NCI-H1694 treated with DMSO at 0.1 percent for 48 hours (cell line): ENCODE measurements around the gene SLC16A7.
"Not testable (repeated sequence)": the region's sequence is repeated elsewhere in the genome, so short reads cannot be mapped to it uniquely, and the experiment has no call there.

Experiments used
- DNase-seq: peaks from one replicate; lab custom pipeline; 2025; lab: John Stamatoyannopoulos, UW

The SLC16A7 gene

GRCh38 chr12:59736359-59736758 lies 140.5 kb downstream of the SLC16A7 start:
- no peak for DNase-seq

DNA sequence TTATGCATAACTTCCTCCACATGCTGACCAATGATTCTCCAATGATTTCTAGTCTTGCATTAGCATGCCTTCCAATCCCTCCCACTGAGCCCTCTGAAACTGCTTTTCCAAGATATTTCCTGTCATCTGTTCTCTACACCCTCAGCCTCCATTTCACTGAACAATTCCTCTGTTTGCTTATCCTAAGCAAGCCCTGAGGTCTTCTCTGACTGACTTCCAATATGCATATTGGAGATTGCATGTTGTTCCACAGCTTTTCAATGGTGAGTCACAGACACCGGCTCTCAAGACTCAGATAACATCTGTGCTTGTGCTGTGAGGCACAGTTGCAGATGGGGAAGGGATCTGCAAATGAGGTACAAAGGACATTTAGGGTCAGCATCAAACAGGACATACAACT lies 141.0 kb downstream of the SLC16A7 start:
- DNase-seq: no peak

DNA sequence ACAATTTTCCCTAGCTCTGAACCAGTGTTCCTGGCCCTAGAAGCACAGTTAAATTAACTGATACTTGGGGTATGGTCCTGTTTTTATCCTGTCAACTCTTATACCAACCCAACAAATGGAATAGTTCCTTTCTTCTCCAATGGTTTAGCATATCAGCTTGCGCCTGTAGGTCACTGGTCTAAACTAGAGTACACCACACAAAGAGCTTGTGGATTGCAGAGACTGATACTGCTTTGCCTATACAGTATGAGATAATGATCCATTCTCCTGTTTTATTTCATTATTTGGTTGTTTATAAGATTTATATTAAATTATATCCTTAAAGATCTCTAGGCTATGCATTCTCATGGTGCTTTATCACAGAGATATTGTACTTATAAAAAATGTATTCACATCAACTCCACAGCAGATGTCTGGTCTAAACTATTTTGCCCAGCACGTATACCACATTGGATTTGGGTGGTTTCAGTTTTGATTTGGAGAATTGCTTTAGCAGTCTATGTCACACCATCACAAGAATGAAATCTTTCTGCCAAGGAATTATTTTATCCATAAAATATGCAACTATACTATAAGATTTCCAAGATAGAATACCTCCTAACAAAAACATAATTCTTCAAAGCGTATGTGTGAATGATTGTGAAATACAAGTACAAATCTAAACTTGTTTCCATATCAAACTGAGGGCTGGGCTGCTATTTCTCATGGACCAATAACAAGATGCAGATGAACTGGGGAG lies 142.1 kb downstream of the SLC16A7 start:
- no peak for DNase-seq

- DNase-seq: no peak
These were observed 147.0 kb downstream of the SLC16A7 start for GRCh38 chr12:59742841-59743240.

DNA sequence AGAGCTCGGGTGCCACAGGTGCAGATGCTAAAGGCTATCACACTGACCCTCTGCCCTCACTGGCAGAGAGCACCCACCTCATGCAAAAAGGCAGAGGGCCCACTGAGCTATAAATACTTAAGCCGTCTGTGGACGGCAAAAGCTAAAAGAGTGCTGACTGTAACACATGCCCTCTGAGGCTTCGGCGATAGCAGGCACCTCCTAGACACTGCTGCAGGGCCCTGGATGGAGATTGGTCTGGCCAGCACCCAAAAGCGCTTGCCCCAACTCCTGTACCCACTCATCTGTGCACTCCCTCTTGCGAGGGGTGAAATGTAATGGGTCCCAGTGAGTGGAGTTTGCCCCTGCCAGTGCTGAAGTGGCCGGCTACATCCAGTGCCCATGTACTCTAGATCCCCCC lies 148.7 kb downstream of the SLC16A7 start:
- DNase-seq: no peak

GRCh38 chr12:59751091-59751490 lies 155.3 kb downstream of the SLC16A7 start:
- DNase-seq: not testable (repeated sequence)

GRCh38 chr12:59761542-59761941 lies 165.7 kb downstream of the SLC16A7 start:
- no peak for DNase-seq

DNA sequence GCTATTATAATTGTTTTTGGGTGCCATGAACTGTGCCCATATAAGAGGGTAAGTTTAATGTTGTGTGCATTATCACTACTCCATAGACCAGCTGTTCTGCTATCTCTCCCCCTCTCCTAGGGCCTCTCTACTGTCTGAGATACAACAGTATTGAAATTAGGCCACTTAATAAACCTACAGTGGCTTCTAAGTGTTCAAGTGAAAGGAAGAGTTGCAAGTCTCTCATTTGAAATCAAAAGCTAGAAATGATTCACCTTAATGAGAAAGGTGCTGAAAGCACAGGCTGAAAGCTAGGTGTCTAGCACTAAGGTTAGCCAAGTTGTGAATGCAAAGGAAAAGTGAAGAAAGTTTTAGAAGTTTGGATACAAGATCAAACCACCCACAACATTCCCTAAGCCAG lies 168.0 kb downstream of the SLC16A7 start:
- DNase-seq: no peak

DNA sequence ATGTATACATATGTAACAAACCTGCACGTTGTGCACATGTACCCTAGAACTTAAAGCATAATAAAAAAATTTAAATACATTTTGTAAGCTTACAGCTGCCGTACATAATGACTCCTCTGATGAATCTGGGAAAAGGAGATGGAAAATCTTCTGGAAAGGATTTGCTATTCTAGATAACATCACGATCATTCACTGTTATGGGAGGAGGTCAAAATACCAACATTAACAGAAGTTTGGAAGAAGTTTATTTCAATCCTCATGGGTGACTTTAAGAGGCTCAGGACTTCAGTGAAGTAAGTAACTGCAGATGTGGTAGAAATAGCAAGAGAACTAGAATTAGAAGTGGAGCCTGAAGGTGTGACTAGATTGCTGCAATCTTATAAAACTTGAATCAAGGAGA lies 172.2 kb downstream of the SLC16A7 start:
- DNase-seq: no peak

- no peak for DNase-seq
These were observed 184.8 kb downstream of the SLC16A7 start for GRCh38 chr12:59780605-59781135.

GRCh38 chr12:59787610-59788009 lies 191.8 kb downstream of the SLC16A7 start:
- no peak for DNase-seq

DNA sequence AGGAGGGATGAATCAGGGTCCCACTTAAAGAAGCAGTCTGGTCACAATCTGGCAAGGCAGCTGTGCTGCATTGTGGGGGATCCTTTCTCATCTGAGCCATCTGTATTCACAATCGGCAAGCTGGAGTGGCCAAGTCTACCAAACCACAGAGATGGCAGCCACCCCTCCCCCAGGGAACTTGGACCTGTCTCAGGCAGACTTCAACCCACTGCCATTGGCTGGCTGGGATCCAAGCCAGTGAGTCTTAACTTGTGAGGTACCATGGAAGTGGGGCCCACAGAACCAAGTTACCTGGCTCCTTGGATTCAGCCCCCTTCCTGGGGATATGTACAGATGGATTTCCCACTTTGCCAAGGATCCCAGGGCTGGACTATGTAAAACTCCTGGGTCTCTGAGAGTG lies 196.8 kb downstream of the SLC16A7 start:
- DNase-seq: no peak

- DNase-seq: no peak
These were observed 207.9 kb downstream of the SLC16A7 start for GRCh38 chr12:59803735-59804134.

- peak; percentile 13 for DNase-seq
These were observed 212.6 kb downstream of the SLC16A7 start for GRCh38 chr12:59808317-59808910.

GRCh38 chr12:59811991-59812390 lies 216.2 kb downstream of the SLC16A7 start:
- DNase-seq: no peak

- DNase-seq: no peak
These were observed 216.9 kb downstream of the SLC16A7 start for GRCh38 chr12:59812716-59813115.

GRCh38 chr12:59820594-59821011 lies 224.8 kb downstream of the SLC16A7 start:
- no peak for DNase-seq

DNA sequence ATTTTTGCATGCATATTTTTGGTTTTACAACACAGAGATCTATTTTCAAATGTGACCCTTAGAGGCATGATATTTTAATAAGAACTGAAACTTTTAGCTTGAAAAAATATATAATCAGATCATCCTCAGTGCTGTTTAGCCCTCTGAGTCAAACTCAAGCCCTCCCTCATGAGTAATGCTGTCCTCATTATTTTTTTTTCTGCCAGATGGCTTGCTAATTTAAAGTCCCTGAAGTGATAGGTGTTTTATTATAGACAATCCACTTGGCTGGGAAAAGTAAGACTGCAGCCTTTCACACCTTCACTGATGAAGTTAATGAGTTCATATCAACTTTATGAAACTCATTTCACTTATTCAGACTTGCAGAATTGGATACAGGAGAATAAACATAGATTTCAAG lies 227.7 kb downstream of the SLC16A7 start:
- DNase-seq: no peak

DNA sequence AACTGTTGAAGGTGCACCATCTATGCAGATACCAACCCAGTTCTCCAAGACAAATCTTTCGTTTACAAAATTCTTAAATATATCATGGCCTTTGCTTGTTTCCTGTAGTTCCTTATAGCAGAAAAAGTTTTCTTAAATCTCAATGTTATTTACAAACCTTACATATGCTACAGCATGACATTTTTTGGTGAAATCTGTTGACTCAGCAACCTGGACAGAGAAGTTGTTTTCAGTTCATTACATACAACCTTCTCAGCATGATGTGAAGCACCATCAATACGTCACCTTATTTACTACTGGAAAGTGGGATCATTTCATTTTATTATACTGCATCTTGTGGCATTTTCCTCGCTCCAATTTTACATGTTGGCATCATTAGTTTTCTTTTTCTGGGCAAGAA lies 231.9 kb downstream of the SLC16A7 start:
- DNase-seq: no peak

DNA sequence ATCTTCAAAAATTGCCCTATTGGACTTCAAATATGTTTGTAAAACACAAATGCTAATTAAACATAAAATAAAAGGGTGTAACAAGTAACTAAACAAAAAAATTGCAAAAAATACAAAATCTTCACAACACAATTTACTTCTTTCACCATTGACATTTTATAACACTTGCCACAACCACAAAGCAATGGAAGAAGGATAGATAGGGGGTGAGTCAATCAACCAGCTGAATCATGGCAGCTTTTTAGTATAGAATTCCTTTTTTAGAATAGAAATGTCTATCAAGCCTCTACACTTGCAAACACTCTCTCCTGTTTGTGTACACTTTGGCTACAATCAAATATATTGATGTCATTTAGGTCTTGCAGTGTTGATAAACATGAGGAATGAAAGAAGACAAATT lies 232.7 kb downstream of the SLC16A7 start:
- no peak for DNase-seq

DNA sequence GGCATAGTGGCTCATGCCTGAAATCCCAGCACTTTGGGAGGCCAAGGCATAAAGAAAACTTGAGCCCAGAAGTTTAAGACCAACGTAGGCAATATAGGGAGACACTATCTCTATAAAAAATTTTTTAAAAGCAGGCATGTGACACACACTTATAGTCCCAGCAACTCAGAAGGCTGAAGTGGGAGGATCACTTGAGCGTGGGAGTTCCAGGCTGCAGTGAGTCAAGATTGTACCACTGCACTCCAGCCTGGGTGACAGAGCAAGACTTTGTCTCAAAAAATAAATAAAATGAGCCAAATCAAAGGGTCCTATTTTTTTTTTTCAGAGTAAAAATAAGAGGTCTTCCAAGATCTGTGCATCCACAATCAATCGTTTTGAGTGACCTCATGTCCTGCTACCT lies 237.6 kb downstream of the SLC16A7 start:
- no peak for DNase-seq

- no peak for DNase-seq
These were observed 239.0 kb downstream of the SLC16A7 start for GRCh38 chr12:59834659-59835474.
